ENCODE results near the gene SFN.
A peak's percentile ranks its signal among the peaks of the same experiment; 100 is the strongest.

The SFN gene

GRCh38 chr1:26862781-26863684, at the start of gene SFN:
Gene SFN (plus strand): TSS chr1:26863149. CDS start chr1:26863213, 64 bp downstream.
- TF ChIP-seq CTCF (IDR thresholded peaks at IDR 0.05; ENCODE audit: borderline replicate concordance, insufficient read depth, low read depth, low read length) = peak; percentile 77
- H3K4me3 ChIP-seq (ENCODE audit: low read depth, low read length) = peak within 1 kb of the TSS; percentile 80

- no peak for TF ChIP-seq CTCF (IDR thresholded peaks at IDR 0.05; ENCODE audit: borderline replicate concordance, insufficient read depth, low read depth, low read length)
- no peak overlapping the region for H3K4me3 ChIP-seq (ENCODE audit: low read depth, low read length)
Measured at GRCh38 chr1:26814377-26814776, 48.6 kb upstream of the SFN start.

GRCh38 chr1:26814893-26815292, 48.1 kb upstream of the SFN start:
- TF ChIP-seq CTCF (IDR thresholded peaks at IDR 0.05; ENCODE audit: borderline replicate concordance, insufficient read depth, low read depth, low read length) = no peak
- no peak overlapping the region for H3K4me3 ChIP-seq (ENCODE audit: low read depth, low read length)

- peak; percentile 57; the same call in 1 of the 2 replicates for TF ChIP-seq CTCF (IDR thresholded peaks at IDR 0.05; ENCODE audit: borderline replicate concordance, insufficient read depth, low read depth, low read length)
- peak overlapping the region; percentile 15 for H3K4me3 ChIP-seq (ENCODE audit: low read depth, low read length)
Measured at GRCh38 chr1:26820784-26821269, 42.1 kb upstream of the SFN start.

GRCh38 chr1:26822737-26823395, 40.1 kb upstream of the SFN start:
- no peak overlapping the region for H3K4me3 ChIP-seq (ENCODE audit: low read depth, low read length)
- no peak for TF ChIP-seq CTCF (IDR thresholded peaks at IDR 0.05; ENCODE audit: borderline replicate concordance, insufficient read depth, low read depth, low read length)

GRCh38 chr1:26824731-26825130, 38.2 kb upstream of the SFN start:
- no peak for TF ChIP-seq CTCF (IDR thresholded peaks at IDR 0.05; ENCODE audit: borderline replicate concordance, insufficient read depth, low read depth, low read length)
- H3K4me3 ChIP-seq (ENCODE audit: low read depth, low read length) = no peak overlapping the region
